HG03354 (cell line): Measurements from ENCODE around the gene CDK10.
"Not testable (repeated sequence)": the region's sequence is repeated elsewhere in the genome, so short reads cannot be mapped to it uniquely, and the experiment has no call there.

Experiments used
- ATAC-seq: cut with Tn5 transposase; IDR thresholded peaks from one replicate; pipeline ENCODE4 v1.9.1; 2021; ENCODE audit warnings: mild to moderate bottlenecking; ENCODE audit not compliant: unreplicated experiment, poor library complexity, severe bottlenecking

CDK10 gene

GRCh38 chr16:89693931-89694783 is 7.7 kb downstream of the CDK10 start:
- no peak for ATAC-seq

GRCh38 chr16:89694784-89695085 is 8.2 kb downstream of the CDK10 start:
- ATAC-seq = not testable (repeated sequence)

DNA sequence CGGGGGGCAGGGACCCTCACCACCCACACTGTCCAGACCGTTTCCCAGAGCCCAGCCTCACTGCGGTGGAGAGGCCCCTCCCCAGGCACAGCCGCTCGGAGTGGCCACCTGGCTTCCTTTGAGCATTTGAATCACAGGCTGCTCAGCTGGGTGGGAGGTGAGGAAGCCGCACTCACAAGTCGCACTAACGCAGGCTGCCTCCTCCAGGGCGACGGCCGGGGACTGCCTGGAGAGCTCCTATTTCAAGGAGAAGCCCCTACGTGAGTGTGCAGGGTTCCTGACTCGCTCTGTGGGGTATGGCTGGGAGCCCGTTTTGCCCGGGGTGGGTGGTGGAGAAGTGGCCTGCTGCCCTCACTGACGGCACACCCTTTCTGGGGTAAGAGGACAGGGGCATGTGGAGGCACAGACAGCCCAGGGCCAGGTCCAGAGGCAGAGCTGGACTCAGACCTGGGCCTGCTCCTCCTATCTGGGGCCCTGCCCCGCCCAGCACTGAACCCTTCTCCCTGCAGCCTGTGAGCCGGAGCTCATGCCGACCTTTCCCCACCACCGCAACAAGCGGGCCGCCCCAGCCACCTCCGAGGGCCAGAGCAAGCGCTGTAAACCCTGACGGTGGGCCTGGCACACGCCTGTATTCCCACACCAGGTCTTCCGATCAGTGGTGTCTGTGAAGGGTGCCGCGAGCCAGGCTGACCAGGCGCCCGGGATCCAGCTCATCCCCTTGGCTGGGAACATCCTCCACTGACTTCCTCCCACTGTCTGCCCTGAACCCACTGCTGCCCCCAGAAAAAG is 8.8 kb downstream of the CDK10 start:
- ATAC-seq = no peak

GRCh38 chr16:89695875-89696669 is 9.6 kb downstream of the CDK10 start:
- ATAC-seq = no peak

DNA sequence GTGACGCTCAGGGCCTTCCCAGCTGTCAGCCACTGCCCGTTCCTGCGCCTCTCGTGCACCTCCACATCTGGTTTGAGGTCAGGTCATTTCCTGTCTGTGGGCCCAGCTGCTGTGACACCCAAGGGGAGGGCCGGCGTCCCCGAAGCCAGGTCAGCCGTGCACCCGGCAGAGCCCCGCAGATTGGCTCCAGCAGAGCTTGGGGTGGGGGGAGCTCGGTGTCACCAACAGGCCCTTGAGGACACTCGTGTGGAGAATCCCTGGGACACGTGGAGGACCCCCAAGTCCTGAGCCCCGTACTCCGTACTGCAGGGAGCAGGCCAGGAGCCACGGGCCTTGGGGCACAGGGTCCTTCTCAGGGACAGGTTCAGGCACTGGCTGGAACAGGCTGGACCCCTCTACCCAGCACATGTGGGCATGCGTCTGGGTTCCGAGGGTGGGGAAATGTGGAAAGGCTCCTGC is 10.2 kb downstream of the CDK10 start:
- ATAC-seq = no peak

DNA sequence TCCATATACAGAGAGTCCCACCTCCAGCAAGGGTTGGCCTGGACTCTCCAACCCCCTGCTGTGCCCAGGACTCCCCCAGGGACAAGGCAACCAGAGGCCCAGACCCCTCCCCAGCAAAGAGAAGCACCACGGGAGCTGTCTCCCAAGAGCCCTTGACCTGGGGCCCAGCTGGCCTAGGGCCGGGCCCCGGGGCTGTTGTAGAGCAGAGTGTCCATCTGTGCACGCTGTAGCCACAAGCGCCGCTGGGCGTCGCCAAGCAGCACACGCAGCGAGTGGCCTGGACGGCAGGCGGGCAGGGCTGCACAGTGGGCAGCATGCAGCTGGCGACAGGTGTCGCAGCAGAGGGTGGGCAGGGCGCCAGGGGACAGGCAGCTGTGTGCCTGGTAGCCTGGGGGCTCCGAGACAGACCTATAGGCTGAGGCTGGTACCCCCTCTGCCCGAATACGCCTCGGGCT is 10.7 kb downstream of the CDK10 start:
- ATAC-seq = no peak

DNA sequence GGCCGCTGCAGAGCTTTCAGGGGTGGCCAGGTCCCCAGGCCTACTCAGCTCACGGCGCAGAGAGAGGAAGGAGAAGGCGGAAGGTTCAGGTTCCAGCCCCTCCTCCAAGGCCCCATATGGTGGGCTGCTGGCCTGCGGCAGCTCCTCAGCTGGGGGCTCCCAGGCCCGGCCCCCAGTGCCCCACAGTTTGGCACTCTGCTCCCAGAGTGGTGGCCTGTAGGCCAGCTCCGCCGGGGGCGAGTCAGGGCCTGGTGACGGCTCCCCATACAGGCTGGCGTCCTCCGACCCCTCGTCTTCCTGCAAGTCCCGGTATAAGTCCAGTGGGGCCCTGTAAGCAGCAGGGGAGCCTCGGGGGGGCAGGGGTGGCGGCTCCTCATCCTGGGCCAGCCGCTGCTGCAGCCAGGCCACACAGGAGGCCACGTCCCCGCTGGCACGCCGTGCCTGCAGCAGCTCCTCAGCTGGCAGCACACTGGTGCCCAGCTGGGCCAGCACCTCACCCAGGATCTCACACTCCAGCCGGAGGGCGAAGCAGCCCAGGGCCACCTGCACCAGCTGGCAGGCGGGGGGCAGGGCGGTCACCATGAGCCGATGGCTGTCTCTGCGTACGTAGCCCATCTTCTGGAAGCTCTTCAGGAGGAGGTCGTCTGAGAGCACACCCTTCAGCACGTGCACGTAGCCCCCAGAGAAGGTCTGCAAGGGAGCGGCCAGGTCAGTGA is 11.3 kb downstream of the CDK10 start:
- no peak for ATAC-seq

- ATAC-seq = not testable (repeated sequence)
These were observed 12.2 kb downstream of the CDK10 start for GRCh38 chr16:89698717-89699116.

DNA sequence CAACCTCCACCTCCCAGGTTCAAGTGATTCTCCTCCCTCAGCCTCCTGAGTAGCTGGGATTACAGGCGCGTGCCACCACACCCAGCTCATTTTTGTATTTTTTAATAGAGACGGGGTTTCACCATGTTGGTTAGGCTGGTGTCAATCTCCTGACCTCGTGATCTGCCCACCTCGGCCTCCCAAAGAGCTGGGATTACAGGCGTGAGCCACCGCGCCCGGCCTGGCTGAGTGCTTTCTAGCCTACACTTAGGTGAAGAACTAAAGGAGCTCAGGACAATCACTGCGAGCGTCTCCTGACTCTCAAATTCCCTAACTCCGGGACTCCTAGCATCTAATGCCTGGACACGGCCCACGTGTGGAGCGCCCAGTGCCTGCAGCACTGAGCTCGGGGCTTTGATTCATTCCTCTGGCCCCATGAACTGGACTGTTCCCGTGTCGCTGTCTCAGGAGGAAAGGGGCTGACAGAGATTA is 13.2 kb downstream of the CDK10 start:
- ATAC-seq = not testable (repeated sequence)

DNA sequence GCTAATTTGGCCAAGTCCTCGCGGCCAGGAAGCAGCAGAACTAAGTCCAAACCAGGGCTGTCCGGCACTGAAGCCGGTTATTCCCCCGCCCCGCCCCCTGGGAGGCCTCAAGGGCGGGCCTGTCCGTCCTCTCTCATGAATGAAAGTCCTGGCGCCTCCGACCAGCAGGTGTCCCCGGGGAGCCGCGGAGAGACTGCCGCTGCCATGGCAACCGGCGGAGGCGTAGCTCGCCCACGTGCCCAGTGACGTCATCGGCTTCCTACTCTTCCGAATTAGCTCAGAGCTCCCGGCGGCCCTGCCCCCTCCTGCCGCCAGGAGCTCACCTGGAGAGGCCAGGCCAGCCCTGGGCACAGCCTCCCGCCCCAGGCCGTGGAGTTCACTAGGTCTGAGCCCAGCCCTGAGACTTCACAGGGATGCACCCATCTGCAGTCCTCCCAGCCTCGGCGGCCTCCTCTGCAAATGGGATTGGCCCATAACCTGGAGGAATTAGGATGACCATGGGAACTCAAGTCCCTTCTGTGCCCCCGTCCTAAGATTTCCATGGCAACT is 13.7 kb downstream of the CDK10 start:
- peak; percentile 41 for ATAC-seq

DNA sequence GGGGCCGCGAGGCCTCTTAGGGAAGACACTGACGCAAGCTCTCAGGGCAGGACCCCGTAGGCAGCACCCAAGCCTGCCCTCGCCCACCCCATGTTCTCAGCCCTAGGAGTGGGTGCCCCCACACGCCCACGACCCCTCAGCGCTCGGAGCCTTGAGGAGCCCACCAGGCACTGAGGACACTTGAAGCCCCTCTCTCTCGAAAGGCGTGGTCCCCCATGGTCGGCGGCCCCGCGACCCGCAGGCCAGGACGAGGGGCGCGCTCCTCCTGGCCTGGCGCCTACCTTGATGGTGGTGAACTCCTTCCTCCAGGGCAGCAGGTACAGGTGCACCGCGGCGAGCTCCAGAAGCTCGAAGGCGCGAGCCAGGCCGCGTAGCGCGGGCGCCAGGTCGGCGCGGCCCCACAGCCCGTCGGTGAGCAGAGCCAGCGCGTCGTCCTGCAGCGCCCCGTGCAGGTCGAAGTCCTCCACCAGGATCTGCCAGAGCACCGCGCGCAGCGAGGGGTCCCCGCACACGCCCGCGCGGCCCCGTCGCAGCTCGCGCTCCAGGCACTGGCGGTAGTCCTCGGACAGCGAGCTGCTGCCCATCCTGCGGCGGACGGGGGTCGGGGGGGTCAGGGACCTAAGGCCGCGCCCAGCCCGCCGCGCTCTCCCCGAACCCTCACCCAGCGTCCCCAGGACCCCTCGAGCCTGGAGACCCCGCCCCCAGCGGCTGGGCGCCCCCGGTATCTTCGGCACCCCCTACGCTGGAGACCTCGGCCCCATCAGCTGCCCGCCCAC is 14.3 kb downstream of the CDK10 start:
- peak; percentile 18 for ATAC-seq

DNA sequence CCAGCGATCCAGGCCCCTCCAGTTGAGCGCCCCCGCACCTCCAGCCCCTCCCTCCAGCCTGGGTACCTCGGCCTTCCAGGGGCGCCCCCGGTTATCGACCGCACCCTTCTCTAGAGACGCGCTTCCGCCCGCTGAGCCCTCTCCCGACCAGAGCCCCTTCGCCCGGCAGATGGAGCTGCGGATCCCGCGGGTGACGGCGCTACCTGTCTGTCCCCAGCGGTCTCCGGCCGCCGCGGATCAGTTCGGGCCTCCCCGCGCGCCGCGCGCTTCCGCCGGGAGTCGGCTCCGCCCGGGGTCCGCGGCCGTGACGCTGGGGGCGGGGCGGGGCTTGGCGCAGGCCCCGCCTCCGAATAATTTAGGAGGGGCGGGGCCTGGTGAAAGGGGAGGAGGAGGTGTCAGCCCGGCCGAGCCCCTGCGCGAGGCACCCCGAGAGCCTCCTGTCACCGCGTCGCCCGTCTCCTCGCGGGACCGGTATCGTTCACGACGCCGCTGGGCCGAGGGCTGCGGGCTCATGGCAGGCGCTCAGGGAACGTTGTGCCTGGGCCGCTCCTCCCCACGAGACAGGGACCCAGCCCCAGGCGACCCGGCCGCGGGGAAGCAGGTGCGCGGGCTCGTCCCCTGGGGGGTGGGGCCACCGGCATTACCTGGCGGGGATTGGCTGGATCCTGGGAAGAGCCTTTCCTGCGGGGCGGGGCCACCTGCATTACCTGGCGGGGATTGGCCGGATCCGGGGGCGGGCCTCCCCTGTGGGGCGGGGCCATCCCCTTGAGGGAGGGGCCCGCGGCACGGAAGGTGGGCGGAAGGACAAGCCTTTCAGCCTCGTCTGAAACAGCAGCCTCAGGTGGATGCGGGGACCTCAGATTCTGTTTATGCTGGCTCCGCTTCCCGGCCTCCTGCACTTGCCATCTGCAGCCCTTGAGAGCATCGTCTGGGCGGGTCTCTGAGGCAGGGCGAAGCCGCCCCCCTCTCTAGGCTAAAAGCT is 15.2 kb downstream of the CDK10 start, which contains the start of gene SPATA2L:
Gene SPATA2L, minus strand, starts transcription at position 281 of the 982 bp plus-strand sequence. CDS start 473 bp downstream, outside the sequence.
- peak; percentile 70 for ATAC-seq

DNA sequence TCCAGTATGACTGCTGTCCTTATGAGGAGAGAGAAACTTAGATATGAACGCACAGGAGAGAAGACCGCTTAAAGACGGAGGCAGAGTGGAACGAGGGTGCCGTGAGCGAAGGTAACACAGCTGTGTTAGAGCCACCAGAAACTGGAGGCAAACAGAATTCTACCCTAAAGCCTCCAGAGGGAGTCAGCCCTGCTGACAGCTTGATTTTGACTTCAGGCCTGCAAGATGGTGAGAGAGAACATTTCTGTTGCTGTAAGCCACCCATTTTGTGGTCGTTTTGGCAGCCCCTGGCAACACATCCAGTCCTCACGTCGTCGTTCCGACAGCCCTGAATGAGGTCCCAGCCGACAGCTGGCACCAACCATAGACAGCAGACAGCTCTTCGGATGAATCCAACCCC is 17.8 kb downstream of the CDK10 start:
- no peak for ATAC-seq

DNA sequence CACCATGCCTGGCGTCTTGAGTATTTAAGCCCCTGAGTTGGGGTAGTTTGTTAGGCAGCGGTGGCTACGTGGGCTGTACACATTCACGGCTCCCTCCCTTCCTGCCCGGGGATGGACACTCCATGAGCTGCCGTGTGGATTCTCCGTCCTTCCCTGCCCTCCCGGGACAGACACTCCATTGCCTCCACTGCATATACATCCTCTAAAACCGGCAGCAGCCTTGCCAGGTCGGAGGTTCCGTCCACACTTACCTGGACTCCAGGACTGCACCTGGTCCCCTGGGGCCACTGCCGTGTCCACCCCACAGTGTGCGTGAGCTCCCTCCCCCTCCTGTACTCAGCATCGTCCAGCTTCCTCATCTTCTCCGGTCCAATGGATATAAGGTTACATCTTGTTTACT is 18.5 kb downstream of the CDK10 start:
- ATAC-seq = no peak

DNA sequence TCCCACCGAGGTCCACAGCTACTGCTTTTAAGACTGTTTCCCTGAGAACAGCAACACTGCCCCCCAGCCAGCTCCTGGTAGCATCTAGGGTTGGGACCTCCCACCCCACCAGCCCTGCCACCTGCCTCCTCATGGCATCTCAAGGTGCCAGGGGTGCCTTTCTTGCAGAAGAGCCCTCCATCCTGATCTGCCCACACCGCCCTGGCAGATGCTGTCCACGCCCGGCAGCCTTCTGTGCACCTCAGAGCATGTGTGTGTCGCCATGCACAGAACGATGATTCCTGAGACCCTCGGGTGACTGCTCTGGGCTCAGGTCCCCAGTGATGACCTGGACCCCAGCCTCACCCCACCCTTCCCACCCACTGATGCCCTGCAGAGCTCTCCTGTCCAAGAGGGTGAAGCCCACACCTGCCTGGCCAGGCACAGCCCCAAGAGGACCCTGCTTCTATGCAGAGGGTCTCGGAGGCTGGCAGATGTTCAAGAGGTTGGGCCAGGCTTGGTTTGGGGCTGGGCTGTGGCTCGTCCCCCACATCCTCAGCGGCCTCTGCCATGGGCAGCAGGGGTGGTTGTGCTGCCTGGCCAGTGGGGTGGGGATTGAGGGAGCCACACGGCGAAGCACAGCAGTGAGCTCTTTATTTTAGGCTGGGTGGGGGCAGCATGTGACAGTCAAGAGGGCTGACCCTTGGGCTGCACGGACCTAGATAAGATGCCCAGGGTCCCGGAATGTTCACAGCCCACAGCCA is 20.2 kb downstream of the CDK10 start:
- no peak for ATAC-seq

DNA sequence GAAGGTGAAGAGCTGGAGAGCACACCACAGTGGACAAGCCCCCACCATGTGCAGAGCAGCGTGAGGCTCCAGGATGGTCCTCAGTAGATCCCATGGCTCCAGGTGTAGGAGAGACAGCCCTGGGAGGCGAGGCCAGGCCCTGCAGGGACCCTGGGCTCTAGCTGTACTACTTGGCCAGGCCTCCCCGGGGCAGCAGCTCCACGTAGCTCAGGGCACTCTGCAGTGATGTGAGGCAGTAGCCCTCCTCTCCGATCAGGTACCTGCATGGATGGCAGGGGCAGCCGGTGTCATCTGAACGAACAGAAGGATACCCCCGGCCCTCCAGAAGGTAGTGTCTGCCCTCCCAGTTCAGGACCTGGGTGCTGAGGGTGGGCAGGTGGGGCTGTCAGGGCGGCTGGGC is 21.2 kb downstream of the CDK10 start:
- no peak for ATAC-seq
